Gastroesophageal sphincter (tissue), 3 donors: ENCODE data around the gene ACOX3.

Source experiments
- CTCF ChIP-seq, 4 experiments: fragments of 200-600 bp in 2 of 4; fragments of 450-650 bp in 2 of 4; sonication (generic) in 1 of 4; IDR thresholded peaks; one replicate each; pipeline ENCODE4 v1.5.1; 2017 to 2019; ENCODE audit warnings: antibody characterized with exemption in 4 of 4, mild to moderate bottlenecking in 2 of 4, moderate library complexity in 2 of 4
- EP300 ChIP-seq: sonication (generic); formaldehyde crosslinking; IDR thresholded peaks from one replicate; pipeline ENCODE4 v1.6.1; 2017; ENCODE audit warnings: antibody characterized with exemption, mild to moderate bottlenecking
- POLR2A ChIP-seq, 2 donors: fragments of 450-650 bp; IDR thresholded peaks; one replicate each; pipeline ENCODE4 v1.6.1; 2017; ENCODE audit warnings: antibody characterized with exemption in 2 of 2, mild to moderate bottlenecking in 2 of 2, moderate library complexity in 1 of 2
- POLR2AphosphoS5 ChIP-seq: sonication (generic); formaldehyde crosslinking; IDR thresholded peaks from one replicate; pipeline ENCODE4 v1.6.1; 2017; ENCODE audit warnings: antibody characterized with exemption

- TF ChIP-seq CTCF (IDR thresholded peaks at IDR 0.05) (no peak), POLR2A (IDR thresholded peaks at IDR 0.05) (no peak), EP300 (no peak), POLR2AphosphoS5 (no peak)
Measured at GRCh38 chr4:8331575-8331955, 109.0 kb downstream of the ACOX3 start.
